ENCODE data around the gene ATP13A1. TPM values are rescaled to one million over a fixed set of nuclear protein-coding genes. Genes with fewer than 3 reads are reported as not detected.

The ATP13A1 gene
- total and polyA plus RNA-seq, 2 of the 8 experiments (the other 6 are each of a cell fraction or from before 2014, with no cell fraction given): 33.0 to 64.2 TPM

GRCh38 chr19:19600793-19601330 lies 62.6 kb downstream of the ATP13A1 start:
- H3K36me3 ChIP-seq (ENCODE audit: control insufficient read depth in 2 of 4, insufficient read depth in 4 of 4, low read length in 3 of 4): no peaks in the 10 kb centered on the region
- H3K4me1 ChIP-seq (replicated peaks in 1 of 4; ENCODE audit: control insufficient read depth in 3 of 4, insufficient read depth in 4 of 4, low read length in 3 of 4): peaks cover 2 to 11% (median 4%) of the 10 kb centered on the region in 4 experiments; a peak in 6 of 7 replicates
- no peak overlapping the region for H2AFZ ChIP-seq (ENCODE audit: low read length)
- no peak overlapping the region for H2BK5ac ChIP-seq (ENCODE audit: low read depth, low read length)
- H4K91ac ChIP-seq (replicated peaks; ENCODE audit: insufficient read length, low read length): no peak overlapping the region
- H2BK15ac ChIP-seq (ENCODE audit: low read length): no peak overlapping the region
- no peaks in the 10 kb centered on the region for H3K27me3 ChIP-seq (replicated peaks in 1 of 4; ENCODE audit: control insufficient read depth in 3 of 4, extremely low read depth in 1 of 4, insufficient read depth in 3 of 4, low read length in 3 of 4)
- no peaks in the 10 kb centered on the region for H3K23me2 ChIP-seq (ENCODE audit: low read depth, low read length)
- no peak overlapping the region for H3K14ac ChIP-seq (ENCODE audit: insufficient read length)
- H2BK20ac ChIP-seq (ENCODE audit: low read length): no peak overlapping the region
- no peak overlapping the region for H2BK12ac ChIP-seq (ENCODE audit: low read depth, low read length)
- no peak overlapping the region for H3K4ac ChIP-seq (replicated peaks; ENCODE audit: insufficient read length, low read depth, low read length)
- 63% methylated on average over 1 of the region's 1 CpG; no CpG with 5 or more reads in 1 of the 2 experiments for WGBS, 2 experiments (ENCODE audit: extremely low coverage in 1 of 2, insufficient coverage in 1 of 2, insufficient read length in 1 of 2, insufficient replicate concordance in 2 of 2, low coverage in 1 of 2, low lambda C conversion rate in 2 of 2, missing lambda C conversion rate in 1 of 2)
- no peaks in the 10 kb centered on the region for H3K9me3 ChIP-seq (ENCODE audit: insufficient read depth in 2 of 2, low read depth in 1 of 2, low read length in 1 of 2)
- H3K56ac ChIP-seq (replicated peaks; ENCODE audit: insufficient read length, low read depth, low read length): no peak overlapping the region
- H3K27ac ChIP-seq (ENCODE audit: low read depth, low read length): no peak overlapping the region
- no peak overlapping the region for H2BK120ac ChIP-seq (replicated peaks; ENCODE audit: low read depth, low read length)
- TF ChIP-seq JUND (IDR thresholded peaks at IDR 0.05; ENCODE audit: low read length) (no peak), SP2 (IDR thresholded peaks at IDR 0.05; ENCODE audit: low read length) (no peak), ATF3 (IDR thresholded peaks at IDR 0.05; ENCODE audit: insufficient read depth, low read depth, low read length) (no peak), SIRT6 (IDR thresholded peaks at IDR 0.05; ENCODE audit: low read length) (no peak), BRCA1 (IDR thresholded peaks at IDR 0.05; ENCODE audit: low read depth, low read length) (no peak), CREB1 (IDR thresholded peaks at IDR 0.05) (no peak), RBBP5 (IDR thresholded peaks at IDR 0.05; ENCODE audit: borderline replicate concordance, low read depth, low read length) (no peak)
- H3K4me3 ChIP-seq (ENCODE audit: extremely low read depth in 1 of 4, insufficient read depth in 2 of 4, low read depth in 3 of 4, low read length in 4 of 4): no peak overlapping the region
- H3K18ac ChIP-seq (ENCODE audit: extremely low read depth, low read length): no peak overlapping the region
- FAIRE-seq (no peak), DNase-seq (ENCODE audit: low read depth in 1 of 2, low spot score in 2 of 2) (no peak)
- H3K79me1 ChIP-seq (ENCODE audit: low read depth, low read length): no peaks in the 10 kb centered on the region
- ChIA-PET POLR2A (ENCODE audit: partially characterized antibody) (no interaction called here), CTCF (ENCODE audit: partially characterized antibody) (interaction anchor here (0.7 to 1.0 kb wide), 2 partner anchors 47 to 69 kb away, joined by 3 to 4 read pairs; no protein-coding TSS in a partner anchor)
- H4K8ac ChIP-seq (ENCODE audit: extremely low read depth, insufficient read depth, low read length): no peak overlapping the region
- H4K5ac ChIP-seq (ENCODE audit: insufficient read length, low read depth, low read length): no peak overlapping the region
- no peak overlapping the region for H3K23ac ChIP-seq (ENCODE audit: insufficient read length)
- H3K79me2 ChIP-seq (ENCODE audit: control insufficient read depth in 1 of 2, insufficient read depth in 2 of 2, low read length in 2 of 2): no peaks in the 10 kb centered on the region
- no peaks in the 10 kb centered on the region for H4K20me1 ChIP-seq (replicated peaks in 1 of 2; ENCODE audit: control insufficient read depth in 1 of 2, insufficient read depth in 2 of 2, low read length in 2 of 2)
- H3K4me2 ChIP-seq (ENCODE audit: insufficient read depth in 1 of 2, low read depth in 2 of 2, low read length in 2 of 2): no peak overlapping the region
- no peak overlapping the region for H3K9ac ChIP-seq (replicated peaks in 1 of 4; ENCODE audit: extremely low read depth in 1 of 4, low read depth in 3 of 4, low read length in 3 of 4)
- no peak overlapping the region for H2AK5ac ChIP-seq (ENCODE audit: low read depth, low read length)
